ENCODE measurements around the gene IPCEF1. TPM values are rescaled to one million over a fixed set of nuclear protein-coding genes. Genes with fewer than 3 reads are reported as not detected.

The IPCEF1 gene
- polyA plus RNA-seq, 3 donors = 14.7 to 29.7 (median 16.5) TPM

GRCh38 chr6:154161689-154162088, 194.9 kb downstream of the IPCEF1 start:
- Mint-ChIP-seq H3K4me3 (no peak overlapping the region), H3K4me1 (peaks cover 45% of the 10 kb centered on the region), H3K27ac (no peak overlapping the region), H3K9me3 (peaks cover 0 to 3% (median 0%) of the 10 kb centered on the region in 7 donors), H3K27me3 (ENCODE audit: low read depth in 3 of 3) (no peaks in the 10 kb centered on the region), H3K36me3 (peaks cover 36 to 58% of the 10 kb centered on the region in 2 donors)
- H2AFZ ChIP-seq (ENCODE audit: insufficient read depth, low read depth, low read length, poor library complexity, severe bottlenecking) = no peak overlapping the region
- DNase-seq = peak; percentile 27 to 33 (median 31)
- no peaks in the 10 kb centered on the region for H3K27me3 ChIP-seq (ENCODE audit: control insufficient read depth in 2 of 2, insufficient read depth in 2 of 2, low read length in 2 of 2)
- peaks cover 59% of the 10 kb centered on the region for H4K20me1 ChIP-seq (ENCODE audit: insufficient read depth, low read length)
- H3K79me2 ChIP-seq (ENCODE audit: insufficient read depth, low read length) = peaks cover 18% of the 10 kb centered on the region
- H3K36me3 ChIP-seq (replicated peaks in 1 of 2; ENCODE audit: control insufficient read depth in 1 of 2, insufficient read depth in 2 of 2, low read length in 2 of 2) = peaks cover 21 to 35% of the 10 kb centered on the region in 2 donors
- no peak overlapping the region for H3K9ac ChIP-seq (ENCODE audit: insufficient read depth, low read length, poor library complexity, severe bottlenecking)
- peaks cover 52 to 65% of the 10 kb centered on the region in 2 donors for H3K4me1 ChIP-seq (ENCODE audit: control insufficient read depth in 1 of 2, insufficient read depth in 2 of 2, low read length in 2 of 2)
- H3K9me3 ChIP-seq (replicated peaks in 1 of 2; ENCODE audit: control insufficient read depth in 1 of 2, insufficient read depth in 1 of 2, low read length in 2 of 2) = no peaks in the 10 kb centered on the region
- 21% methylated on average over 2 of the region's 3 CpGs for WGBS (ENCODE audit: insufficient coverage)
- intact Hi-C loops (cut with micrococcal nuclease) = no loop called here
- no peak overlapping the region for H3K4me2 ChIP-seq (replicated peaks; ENCODE audit: extremely low read depth, low read length, poor library complexity, severe bottlenecking)
- H3K27ac ChIP-seq (ENCODE audit: low read depth in 1 of 2, low read length in 2 of 2) = peak overlapping the region in 1 of 2 donors; percentile 43
- TF ChIP-seq, protein P1, sequence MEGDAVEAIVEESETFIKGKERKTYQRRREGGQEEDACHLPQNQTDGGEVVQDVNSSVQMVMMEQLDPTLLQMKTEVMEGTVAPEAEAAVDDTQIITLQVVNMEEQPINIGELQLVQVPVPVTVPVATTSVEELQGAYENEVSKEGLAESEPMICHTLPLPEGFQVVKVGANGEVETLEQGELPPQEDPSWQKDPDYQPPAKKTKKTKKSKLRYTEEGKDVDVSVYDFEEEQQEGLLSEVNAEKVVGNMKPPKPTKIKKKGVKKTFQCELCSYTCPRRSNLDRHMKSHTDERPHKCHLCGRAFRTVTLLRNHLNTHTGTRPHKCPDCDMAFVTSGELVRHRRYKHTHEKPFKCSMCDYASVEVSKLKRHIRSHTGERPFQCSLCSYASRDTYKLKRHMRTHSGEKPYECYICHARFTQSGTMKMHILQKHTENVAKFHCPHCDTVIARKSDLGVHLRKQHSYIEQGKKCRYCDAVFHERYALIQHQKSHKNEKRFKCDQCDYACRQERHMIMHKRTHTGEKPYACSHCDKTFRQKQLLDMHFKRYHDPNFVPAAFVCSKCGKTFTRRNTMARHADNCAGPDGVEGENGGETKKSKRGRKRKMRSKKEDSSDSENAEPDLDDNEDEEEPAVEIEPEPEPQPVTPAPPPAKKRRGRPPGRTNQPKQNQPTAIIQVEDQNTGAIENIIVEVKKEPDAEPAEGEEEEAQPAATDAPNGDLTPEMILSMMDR (IDR thresholded peaks at IDR 0.05) = no peak
- peak overlapping the region in 1 of 3 experiments; percentile 3 for H3K4me3 ChIP-seq (replicated peaks in 1 of 3; ENCODE audit: low read depth in 2 of 3, low read length in 3 of 3)

DNA sequence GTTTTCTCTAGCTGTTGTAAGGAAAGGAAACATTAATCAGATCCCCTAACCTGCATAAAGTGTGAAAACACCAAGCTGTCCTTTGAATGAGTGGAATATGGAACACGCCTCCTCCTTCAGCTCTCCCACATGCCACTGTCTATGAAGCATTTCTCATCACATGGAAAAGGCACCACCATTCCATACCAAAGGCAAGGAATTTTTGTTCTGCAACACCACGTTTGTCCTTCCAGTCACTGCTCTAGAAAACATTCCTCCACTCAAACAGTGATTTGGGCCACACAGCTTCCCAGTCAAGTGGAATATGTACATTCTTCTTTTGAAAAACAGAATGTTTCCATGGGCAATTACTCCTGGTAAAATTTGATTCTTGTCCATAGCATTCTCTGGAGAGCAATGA, 197.5 kb downstream of the IPCEF1 start:
- H2AFZ ChIP-seq (ENCODE audit: insufficient read depth, low read depth, low read length, poor library complexity, severe bottlenecking) = no peak overlapping the region
- H3K27me3 Mint-ChIP-seq (ENCODE audit: low read depth in 3 of 3) = no peaks in the 10 kb centered on the region
- H3K79me2 ChIP-seq (ENCODE audit: insufficient read depth, low read length) = peaks cover 10% of the 10 kb centered on the region
- DNase-seq = no peak
- no peaks in the 10 kb centered on the region for H3K9me3 Mint-ChIP-seq
- H3K9me3 ChIP-seq (replicated peaks in 1 of 2; ENCODE audit: control insufficient read depth in 1 of 2, insufficient read depth in 1 of 2, low read length in 2 of 2) = no peaks in the 10 kb centered on the region
- no peak overlapping the region for H3K4me2 ChIP-seq (replicated peaks; ENCODE audit: extremely low read depth, low read length, poor library complexity, severe bottlenecking)
- H3K4me1 ChIP-seq (ENCODE audit: control insufficient read depth in 1 of 2, insufficient read depth in 2 of 2, low read length in 2 of 2) = peaks cover 34 to 44% of the 10 kb centered on the region in 2 donors
- WGBS (ENCODE audit: insufficient coverage) = 100% methylated on average over 2 of the region's 2 CpGs
- peaks cover 44% of the 10 kb centered on the region for H4K20me1 ChIP-seq (ENCODE audit: insufficient read depth, low read length)
- H3K4me3 Mint-ChIP-seq = no peak overlapping the region
- H3K36me3 Mint-ChIP-seq = peaks cover 26 to 39% of the 10 kb centered on the region in 2 donors
- intact Hi-C loops (cut with micrococcal nuclease) = loop anchor here in 1 of 2 donors (5.0 kb wide), 1 partner anchor 118 kb away; no protein-coding TSS in a partner anchor
- H3K36me3 ChIP-seq (replicated peaks in 1 of 2; ENCODE audit: control insufficient read depth in 1 of 2, insufficient read depth in 2 of 2, low read length in 2 of 2) = peaks cover 21 to 37% of the 10 kb centered on the region in 2 donors
- no peak overlapping the region for H3K4me3 ChIP-seq (replicated peaks in 1 of 3; ENCODE audit: low read depth in 2 of 3, low read length in 3 of 3)
- no peaks in the 10 kb centered on the region for H3K27me3 ChIP-seq (ENCODE audit: control insufficient read depth in 2 of 2, insufficient read depth in 2 of 2, low read length in 2 of 2)
- peak overlapping the region in 1 of 2 donors; percentile 20 for H3K27ac ChIP-seq (ENCODE audit: low read depth in 1 of 2, low read length in 2 of 2)
- TF ChIP-seq, protein P1 (IDR thresholded peaks at IDR 0.05) = no peak
- H3K9ac ChIP-seq (ENCODE audit: insufficient read depth, low read length, poor library complexity, severe bottlenecking) = no peak overlapping the region
- H3K4me1 Mint-ChIP-seq = peaks cover 33% of the 10 kb centered on the region
- H3K27ac Mint-ChIP-seq = no peak overlapping the region

All from CD14-positive monocyte (primary cell).